ENCODE results near the gene URB2.
"Not testable (repeated sequence)": the region's sequence is repeated elsewhere in the genome, so short reads cannot be mapped to it uniquely, and the experiment has no call there.

Gene URB2

GRCh38 chr1:229625915-229626831, at the start of gene URB2, which contains the start of gene TAF5L:
Gene URB2 (plus strand): TSS chr1:229626247. CDS start chr1:229627634, 1,387 bp downstream.
Gene TAF5L (minus strand): TSS chr1:229626122. CDS start chr1:229614482, 11,640 bp downstream.
- DNase-seq = peak; percentile 88

DNA sequence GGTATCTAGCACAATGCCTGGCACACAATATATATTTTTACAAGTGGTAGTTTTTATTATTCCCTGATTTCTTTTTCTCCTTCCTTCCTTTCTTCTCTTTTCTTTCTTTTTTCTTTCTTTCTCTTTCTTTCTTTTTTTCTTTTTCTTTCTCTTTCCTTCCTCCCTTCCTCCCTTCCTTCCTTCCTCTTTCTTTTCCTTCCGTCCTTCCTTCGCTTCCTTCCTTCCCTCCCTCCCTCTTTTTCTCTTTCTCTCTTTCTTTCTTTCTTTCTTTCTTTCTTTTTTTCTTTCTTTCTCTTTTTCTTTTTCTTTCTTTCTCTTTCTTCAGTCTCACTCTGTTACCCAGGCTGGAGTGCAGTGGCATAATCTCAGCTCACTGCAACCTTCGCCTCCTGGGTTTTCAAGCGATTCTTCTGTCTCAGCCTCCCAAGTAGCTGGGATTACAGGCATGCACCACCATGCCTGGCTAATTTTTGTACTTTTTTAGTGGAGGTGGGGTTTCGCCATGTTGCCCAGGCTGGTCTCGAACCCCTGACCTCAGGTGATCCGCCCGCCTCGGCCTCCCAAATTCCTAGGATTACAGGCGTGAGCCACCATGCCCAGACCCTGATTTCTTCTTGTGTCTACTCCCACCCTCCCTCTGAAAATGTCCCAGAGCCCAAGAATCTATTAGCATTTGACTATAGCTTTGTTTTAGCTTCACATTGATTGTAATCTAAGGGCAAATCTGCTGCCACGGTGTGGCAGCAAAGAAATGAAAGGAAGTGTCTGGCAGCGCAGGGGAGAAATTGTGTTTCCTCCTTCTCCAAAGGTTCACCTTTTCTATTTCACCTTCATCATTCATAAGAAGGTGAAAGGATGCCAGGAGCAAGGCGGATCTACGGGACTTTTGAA, 47.6 kb upstream of the URB2 start:
- no peak for DNase-seq

- DNase-seq = peak; percentile 23
Measured at GRCh38 chr1:229579059-229579673, 46.9 kb upstream of the URB2 start.

GRCh38 chr1:229581485-229581884, 44.6 kb upstream of the URB2 start:
- no peak for DNase-seq

DNA sequence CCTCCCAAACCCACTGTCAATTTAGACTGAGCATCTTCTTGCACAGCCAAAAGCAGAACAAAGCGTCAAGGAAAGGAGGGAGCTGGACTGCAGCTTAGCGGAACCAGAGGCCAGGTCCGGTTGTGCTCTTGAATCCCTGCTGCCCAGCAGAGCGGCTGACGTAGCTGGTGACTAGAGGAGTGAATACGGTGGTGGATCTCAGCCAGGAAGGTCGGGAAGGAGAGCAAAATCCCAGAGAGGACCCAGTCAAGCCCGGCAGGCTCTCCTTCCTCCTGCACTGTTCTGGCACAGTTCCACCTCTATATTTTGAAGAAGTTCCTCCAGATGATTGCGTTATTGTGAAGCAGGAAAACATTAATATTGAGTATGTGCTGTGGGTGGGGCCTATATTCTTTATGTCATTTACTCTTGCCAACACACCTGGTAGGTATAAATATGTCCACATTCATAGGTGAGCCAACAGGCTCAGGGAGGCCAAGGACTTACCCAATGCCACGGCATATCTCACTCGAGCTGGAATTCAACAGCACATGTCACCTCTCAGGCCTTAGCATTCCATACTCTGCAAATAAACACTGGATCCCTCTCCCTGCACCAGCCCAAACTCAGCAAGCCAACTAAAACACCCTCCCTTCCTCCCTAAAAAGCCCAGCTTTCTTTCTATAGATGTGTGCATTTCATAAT, 43.9 kb upstream of the URB2 start:
- no peak for DNase-seq

- no peak for DNase-seq
Measured at GRCh38 chr1:229582715-229583114, 43.3 kb upstream of the URB2 start.

- no peak for DNase-seq
Measured at GRCh38 chr1:229585338-229585737, 40.7 kb upstream of the URB2 start.

DNA sequence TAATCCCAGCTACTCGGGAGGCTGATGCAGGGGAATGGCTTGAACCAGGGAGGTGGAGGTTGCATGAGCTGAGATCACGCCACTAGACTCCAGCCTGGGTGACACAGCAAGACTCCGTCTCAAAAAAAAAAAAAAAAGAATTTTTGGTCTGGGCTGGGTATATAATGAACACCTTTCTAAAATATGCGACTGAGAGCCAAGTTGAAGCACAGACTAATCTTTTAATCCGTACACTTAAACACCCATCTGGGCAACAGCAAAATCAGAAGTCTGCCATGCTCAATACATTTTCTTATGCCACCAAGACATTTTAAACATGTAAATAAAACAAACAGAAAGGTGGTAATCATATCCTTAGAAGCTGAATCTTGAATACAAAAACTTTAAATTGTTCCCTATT, 35.9 kb upstream of the URB2 start:
- DNase-seq = no peak

DNA sequence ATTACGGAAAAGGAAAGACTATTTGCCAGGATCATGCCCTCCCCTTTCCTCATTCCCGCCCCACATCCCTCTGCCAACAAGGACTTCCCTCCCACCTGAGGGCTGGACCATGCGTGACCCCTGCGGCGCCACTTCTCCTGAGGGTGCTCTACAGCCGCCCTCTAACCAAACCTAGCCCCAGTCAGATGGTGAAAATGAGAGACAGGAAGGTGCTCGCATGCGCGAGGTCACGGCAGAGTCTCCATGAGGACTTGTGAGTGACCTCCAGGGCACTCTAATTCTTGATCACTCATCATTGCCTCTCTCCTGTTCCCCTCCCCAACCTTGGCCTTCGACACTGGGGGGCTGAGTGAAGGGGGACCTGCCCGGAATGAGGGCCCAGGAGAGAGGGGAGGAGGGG, 32.2 kb upstream of the URB2 start:
- DNase-seq = no peak

DNA sequence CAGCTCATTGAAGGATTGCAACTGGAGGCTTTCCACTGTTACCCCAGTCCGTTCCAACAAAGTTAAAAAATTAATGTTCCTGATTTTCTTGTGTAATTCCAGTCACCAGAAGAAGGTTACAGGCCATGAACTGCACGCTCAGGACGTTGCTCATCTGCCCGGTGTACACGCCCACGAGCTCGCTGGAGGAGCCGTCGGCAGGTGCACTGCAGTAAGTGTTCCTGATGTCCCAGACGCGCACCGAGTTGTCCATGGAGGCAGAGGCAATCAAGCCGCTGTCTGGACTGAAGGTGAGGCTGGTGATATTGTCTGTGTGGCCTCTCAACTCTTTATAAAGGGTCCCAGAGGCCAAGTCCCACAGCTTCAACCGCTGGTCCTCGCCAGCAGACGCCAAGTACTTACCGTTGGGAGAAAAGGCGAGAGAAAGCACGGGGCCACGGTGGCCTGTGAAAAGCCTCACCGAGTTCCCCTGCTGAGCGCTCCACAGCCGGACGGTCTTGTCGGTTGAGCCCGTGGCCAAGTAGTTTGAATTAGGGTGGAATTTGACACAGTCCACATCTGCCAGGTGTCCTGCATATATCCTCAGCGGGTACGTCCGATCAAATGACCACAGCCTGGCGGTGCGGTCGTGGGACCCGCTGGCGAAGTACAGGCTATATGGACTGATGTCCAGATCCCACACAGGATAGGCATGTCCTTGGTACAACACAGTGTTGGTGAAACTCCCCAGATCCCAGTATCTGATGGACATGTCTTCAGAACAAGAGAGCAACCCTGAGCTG, 31.6 kb upstream of the URB2 start:
- DNase-seq = no peak

DNA sequence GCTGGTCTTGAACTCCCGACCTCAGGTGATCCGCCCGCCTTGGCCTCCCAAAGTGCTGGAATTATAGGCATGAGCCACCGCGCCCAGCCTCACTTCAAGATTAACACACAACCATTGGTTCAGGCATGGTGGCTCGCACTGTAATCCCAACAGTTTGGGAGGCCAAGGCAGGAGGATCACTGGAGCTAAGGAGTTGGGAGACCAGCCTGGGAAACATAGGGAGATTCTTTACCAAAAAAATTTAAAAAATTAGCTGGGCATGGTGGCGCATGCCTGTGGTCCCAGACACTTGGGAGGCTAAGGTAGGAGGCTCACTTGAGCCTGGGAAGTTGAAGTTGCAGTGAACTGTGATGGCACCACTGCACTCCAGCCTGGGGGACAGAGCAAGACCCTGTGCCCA, 30.2 kb upstream of the URB2 start:
- not testable (repeated sequence) for DNase-seq

DNA sequence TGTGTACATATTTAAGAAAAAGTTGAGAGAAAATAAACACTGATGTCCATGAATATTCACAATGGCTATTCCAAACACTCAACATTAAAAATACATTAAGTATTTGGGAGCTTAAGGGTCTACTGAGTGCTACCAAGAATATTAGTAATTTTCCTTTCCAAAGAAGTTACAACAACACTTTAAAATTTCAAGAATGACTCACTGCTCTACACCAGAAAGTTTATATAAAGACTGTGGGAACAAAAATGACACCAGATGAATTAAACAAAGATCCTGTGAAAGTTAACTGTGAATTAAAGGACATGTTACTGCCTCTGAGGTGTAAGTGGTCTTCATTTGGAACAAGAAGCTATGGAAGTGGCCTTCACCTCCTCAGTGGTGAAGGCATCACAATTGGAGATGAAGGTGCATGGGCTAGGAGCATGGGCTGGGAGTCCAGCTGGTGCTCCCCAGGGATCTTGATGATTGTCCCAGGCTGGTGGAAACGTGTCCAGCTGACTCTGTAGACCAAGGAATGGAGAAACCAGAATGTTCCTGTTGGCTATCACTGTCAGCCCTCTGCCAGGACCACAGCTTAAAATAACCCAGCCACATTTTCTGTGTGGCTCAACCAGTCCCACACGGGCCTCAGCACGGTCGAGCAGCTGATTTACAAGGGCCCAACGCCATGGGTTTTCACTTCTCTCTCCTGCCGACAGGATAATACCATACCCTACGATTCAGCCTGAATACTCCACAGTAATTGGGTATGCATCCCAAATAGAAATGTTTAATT, 28.9 kb upstream of the URB2 start:
- DNase-seq = no peak

DNA sequence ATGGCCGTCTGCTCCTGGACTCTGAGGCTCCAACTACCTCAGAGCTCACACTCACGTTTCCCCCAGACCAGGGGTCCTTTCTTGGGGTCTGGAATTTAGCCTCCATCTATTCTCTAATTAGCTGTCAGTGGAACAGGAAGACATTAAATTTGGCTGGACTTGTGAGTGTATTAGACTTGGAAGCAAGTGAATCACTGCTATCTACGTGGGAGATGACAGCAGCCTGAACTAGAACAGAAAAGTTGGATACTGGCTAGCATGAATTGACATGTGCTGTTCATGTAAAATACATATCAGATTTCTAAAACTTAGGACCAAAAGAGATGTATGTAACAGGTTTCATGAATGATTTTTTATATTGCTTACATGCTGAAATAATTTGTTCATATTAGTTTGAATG, 28.2 kb upstream of the URB2 start:
- DNase-seq = no peak

DNA sequence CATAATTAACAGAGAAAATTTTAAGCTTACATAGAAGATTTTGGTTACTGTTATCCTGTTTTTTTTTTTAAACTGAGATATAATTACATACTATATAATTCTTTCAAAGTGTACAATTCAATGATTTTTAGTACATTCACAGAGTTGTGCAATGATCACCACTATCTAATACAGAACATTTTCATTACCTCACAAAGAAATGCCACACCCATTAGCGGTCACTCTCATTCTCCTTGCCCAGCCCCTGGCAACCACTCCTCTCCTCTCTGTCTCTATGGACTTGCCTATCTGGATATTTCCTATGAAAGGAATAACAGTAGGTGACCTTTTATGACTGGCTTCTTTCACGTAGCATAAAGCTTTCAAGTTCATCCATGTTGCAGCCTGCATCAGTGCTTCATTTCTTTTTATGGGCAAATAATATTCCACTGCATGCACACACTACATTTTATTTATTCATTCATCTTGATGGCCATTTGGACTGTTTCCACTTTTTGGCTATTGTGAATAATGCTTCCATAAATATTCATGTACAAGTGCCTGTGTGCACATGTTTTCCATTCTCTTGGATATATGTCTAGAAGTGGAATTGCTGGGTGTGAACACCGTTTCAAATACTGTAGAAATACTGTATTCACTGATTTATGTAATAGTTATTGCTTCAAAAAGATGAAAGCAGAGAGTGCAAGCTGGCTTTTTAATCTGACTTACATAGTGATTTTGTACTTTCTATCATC, 26.7 kb upstream of the URB2 start:
- DNase-seq = peak; percentile 18

GRCh38 chr1:229600229-229600628, 25.8 kb upstream of the URB2 start:
- DNase-seq = no peak

GRCh38 chr1:229603371-229604005, 22.6 kb upstream of the URB2 start:
- no peak for DNase-seq

GRCh38 chr1:229607370-229607769, 18.7 kb upstream of the URB2 start:
- DNase-seq = no peak

GRCh38 chr1:229608590-229608989, 17.5 kb upstream of the URB2 start:
- no peak for DNase-seq

DNA sequence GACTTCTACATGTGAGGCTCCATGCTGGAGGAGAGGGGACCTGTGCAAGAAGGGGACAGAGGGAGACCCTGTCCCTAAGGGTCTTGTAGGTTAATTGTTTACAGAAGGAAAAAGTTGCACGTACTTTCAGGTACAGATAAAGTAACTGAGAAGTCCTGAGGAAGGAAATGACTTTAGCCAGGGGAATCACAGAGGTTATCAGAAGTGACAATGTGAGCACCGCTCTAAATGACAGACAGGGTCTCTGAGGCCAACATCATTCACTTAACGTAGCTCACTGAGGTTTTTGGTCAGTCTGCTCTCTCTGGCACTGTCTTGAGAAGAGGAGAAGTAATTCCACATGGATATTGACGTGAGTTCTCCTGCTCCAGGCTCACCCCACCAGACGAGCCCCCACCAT, 12.1 kb upstream of the URB2 start:
- DNase-seq = no peak

- no peak for DNase-seq
Measured at GRCh38 chr1:229614701-229615100, 11.3 kb upstream of the URB2 start.

All from hematopoietic multipotent progenitor cell treated with erythropoietin and hydrocortisone succinate and interleukin-3 and kit ligand, for 8 days (in vitro differentiated cells).